HG03460 (cell line): ENCODE results near the gene MTHFD1L.
A peak's percentile ranks its signal among the peaks of the same experiment; 100 is the strongest.
"Not testable (repeated sequence)": the region's sequence is repeated elsewhere in the genome, so short reads cannot be mapped to it uniquely, and the experiment has no call there.

Source experiments
- ATAC-seq: cut with Tn5 transposase; IDR thresholded peaks from one replicate; pipeline ENCODE4 v1.9.1; 2021; ENCODE audit not compliant: unreplicated experiment

MTHFD1L gene

GRCh38 chr6:150865406-150866146 is at the start of gene MTHFD1L:
TSS of gene MTHFD1L (plus strand) at chr6:150865702. CDS start at chr6:150865823, 121 bp downstream.
- ATAC-seq = peak; percentile 74

- not testable (repeated sequence) for ATAC-seq
Observed at GRCh38 chr6:150816554-150816953, 48.9 kb upstream of the MTHFD1L start.

- ATAC-seq = no peak
Observed at GRCh38 chr6:150822932-150823331, 42.6 kb upstream of the MTHFD1L start.

GRCh38 chr6:150826788-150827187 is 38.7 kb upstream of the MTHFD1L start:
- no peak for ATAC-seq

- ATAC-seq = not testable (repeated sequence)
Observed at GRCh38 chr6:150828107-150828506, 37.4 kb upstream of the MTHFD1L start.

GRCh38 chr6:150830439-150831165 is 34.9 kb upstream of the MTHFD1L start:
- no peak for ATAC-seq

GRCh38 chr6:150831577-150831976 is 33.9 kb upstream of the MTHFD1L start:
- no peak for ATAC-seq

- no peak for ATAC-seq
Observed at GRCh38 chr6:150835620-150836019, 29.9 kb upstream of the MTHFD1L start.

- no peak for ATAC-seq
Observed at GRCh38 chr6:150840185-150840584, 25.3 kb upstream of the MTHFD1L start.

GRCh38 chr6:150841189-150841588 is 24.3 kb upstream of the MTHFD1L start:
- no peak for ATAC-seq

GRCh38 chr6:150841697-150842096 is 23.8 kb upstream of the MTHFD1L start:
- no peak for ATAC-seq

GRCh38 chr6:150844371-150844770 is 21.1 kb upstream of the MTHFD1L start:
- ATAC-seq = no peak

- no peak for ATAC-seq
Observed at GRCh38 chr6:150846641-150847040, 18.9 kb upstream of the MTHFD1L start.

GRCh38 chr6:150848400-150848799 is 17.1 kb upstream of the MTHFD1L start:
- no peak for ATAC-seq

GRCh38 chr6:150854392-150854791 is 11.1 kb upstream of the MTHFD1L start:
- ATAC-seq = not testable (repeated sequence)

- ATAC-seq = not testable (repeated sequence)
Observed at GRCh38 chr6:150855171-150855570, 10.3 kb upstream of the MTHFD1L start.

GRCh38 chr6:150857062-150857944 is 8.2 kb upstream of the MTHFD1L start:
- no peak for ATAC-seq

- ATAC-seq = no peak
Observed at GRCh38 chr6:150857945-150858308, 7.6 kb upstream of the MTHFD1L start.

- not testable (repeated sequence) for ATAC-seq
Observed at GRCh38 chr6:150861448-150862168, 3.9 kb upstream of the MTHFD1L start.

GRCh38 chr6:150863213-150863928 is 2.1 kb upstream of the MTHFD1L start:
- no peak for ATAC-seq
